Suprapubic skin (tissue), 3 donors: ENCODE measurements around the gene GRIK4.

Experiments
- EP300 ChIP-seq: sonication (generic); formaldehyde crosslinking; IDR thresholded peaks from one replicate; pipeline ENCODE4 v1.6.1; 2017; ENCODE audit warnings: antibody characterized with exemption
- POLR2A ChIP-seq, 2 donors: fragments of 450-650 bp; IDR thresholded peaks; one replicate each; pipeline ENCODE4 v1.6.1; 2017; ENCODE audit warnings: antibody characterized with exemption in 2 of 2, mild to moderate bottlenecking in 2 of 2, moderate library complexity in 2 of 2
- TF ChIP-seq, protein P1 (sequence below), 2 donors: fragments of 200-600 bp in 1 of 2; fragments of 450-650 bp in 1 of 2; sonication (generic) in 1 of 2; IDR thresholded peaks; one replicate each; pipeline ENCODE4 v1.5.1; 2016 to 2019; ENCODE audit warnings: antibody characterized with exemption in 2 of 2, mild to moderate bottlenecking in 1 of 2, moderate library complexity in 1 of 2

DNA sequence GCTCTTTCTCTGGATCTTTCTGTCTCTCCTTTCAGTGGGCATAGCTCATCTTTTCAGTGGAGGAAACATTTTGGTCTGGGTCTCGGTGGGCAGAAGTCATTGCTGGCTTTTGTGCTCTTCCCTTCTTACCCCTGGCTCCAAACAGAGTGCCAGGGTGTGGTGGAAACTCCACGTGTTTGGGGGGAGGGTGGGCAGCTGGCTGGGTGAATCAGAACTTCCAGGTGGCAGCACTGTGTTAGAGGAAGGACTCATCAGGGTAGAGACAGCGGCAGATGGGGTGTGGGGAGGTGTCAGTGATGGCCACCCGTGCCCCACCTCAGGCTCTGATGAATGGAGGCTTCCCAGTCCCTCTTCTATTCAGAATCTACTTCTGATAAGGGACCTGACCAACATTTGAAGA lies 114.0 kb downstream of the GRIK4 start:
- TF ChIP-seq, protein P1, sequence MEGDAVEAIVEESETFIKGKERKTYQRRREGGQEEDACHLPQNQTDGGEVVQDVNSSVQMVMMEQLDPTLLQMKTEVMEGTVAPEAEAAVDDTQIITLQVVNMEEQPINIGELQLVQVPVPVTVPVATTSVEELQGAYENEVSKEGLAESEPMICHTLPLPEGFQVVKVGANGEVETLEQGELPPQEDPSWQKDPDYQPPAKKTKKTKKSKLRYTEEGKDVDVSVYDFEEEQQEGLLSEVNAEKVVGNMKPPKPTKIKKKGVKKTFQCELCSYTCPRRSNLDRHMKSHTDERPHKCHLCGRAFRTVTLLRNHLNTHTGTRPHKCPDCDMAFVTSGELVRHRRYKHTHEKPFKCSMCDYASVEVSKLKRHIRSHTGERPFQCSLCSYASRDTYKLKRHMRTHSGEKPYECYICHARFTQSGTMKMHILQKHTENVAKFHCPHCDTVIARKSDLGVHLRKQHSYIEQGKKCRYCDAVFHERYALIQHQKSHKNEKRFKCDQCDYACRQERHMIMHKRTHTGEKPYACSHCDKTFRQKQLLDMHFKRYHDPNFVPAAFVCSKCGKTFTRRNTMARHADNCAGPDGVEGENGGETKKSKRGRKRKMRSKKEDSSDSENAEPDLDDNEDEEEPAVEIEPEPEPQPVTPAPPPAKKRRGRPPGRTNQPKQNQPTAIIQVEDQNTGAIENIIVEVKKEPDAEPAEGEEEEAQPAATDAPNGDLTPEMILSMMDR (IDR thresholded peaks at IDR 0.05) = no peak
- no peak for TF ChIP-seq POLR2A (IDR thresholded peaks at IDR 0.05)
- no peak for TF ChIP-seq EP300
